Tibial artery (tissue), 4 donors: Measurements from ENCODE around the gene KDELR3.

Experiments
- DNase-seq, 2 donors: peaks; one replicate each; pipeline ENCODE4 v3.0.0-alpha.2; 2019
- H3K27ac ChIP-seq, 2 donors: fragments of 200-600 bp; sonication (generic) in 1 of 2; 1 replicate in 1 of 2; 2 replicates in 1 of 2; pipeline ENCODE4 v1.5.1; 2018 to 2019; ENCODE audit warnings: mild to moderate bottlenecking in 1 of 2
- H3K27me3 ChIP-seq, 2 donors: fragments of 200-600 bp; sonication (generic) in 1 of 2; one replicate each; pipeline versions ENCODE4 v1.5.1 to v1.6.0; 2016 to 2019
- H3K36me3 ChIP-seq, 3 donors: fragments of 200-600 bp; sonication (generic) in 2 of 3; one replicate each; pipeline ENCODE4 v1.5.1; 2016 to 2019; ENCODE audit warnings: mild to moderate bottlenecking in 2 of 3
- H3K4me1 ChIP-seq, 4 donors: fragments of 200-600 bp; sonication (generic) in 2 of 4; 1 replicate in 3 of 4; 2 replicates in 1 of 4; pipeline ENCODE4 v1.5.1; 2016 to 2019
- H3K4me3 ChIP-seq, 2 donors: fragments of 200-600 bp; sonication (generic) in 1 of 2; 1 replicate in 1 of 2; 2 replicates in 1 of 2; pipeline ENCODE4 v1.5.1; 2018 to 2019; ENCODE audit warnings: mild to moderate bottlenecking in 2 of 2
- H3K9me3 ChIP-seq, 3 donors: fragments of 200-600 bp; sonication (generic) in 1 of 3; one replicate each; pipeline ENCODE4 v1.5.1; 2016 to 2019
- intact Hi-C: fragments of 100-400 bp; cut with DNase I; formaldehyde crosslinking; loops from one replicate; pipeline ENCODE4 v1.15.0; 2023; ENCODE audit warnings: low total_unique reads
- TF ChIP-seq, protein P1 (sequence below), 2 experiments: fragments of 200-600 bp in 1 of 2; fragments of 450-650 bp in 1 of 2; IDR thresholded peaks; one replicate each; pipeline ENCODE4 v1.5.1; 2017 to 2019; ENCODE audit warnings: antibody characterized with exemption in 2 of 2, mild to moderate bottlenecking in 1 of 2, moderate library complexity in 1 of 2

The KDELR3 gene

DNA sequence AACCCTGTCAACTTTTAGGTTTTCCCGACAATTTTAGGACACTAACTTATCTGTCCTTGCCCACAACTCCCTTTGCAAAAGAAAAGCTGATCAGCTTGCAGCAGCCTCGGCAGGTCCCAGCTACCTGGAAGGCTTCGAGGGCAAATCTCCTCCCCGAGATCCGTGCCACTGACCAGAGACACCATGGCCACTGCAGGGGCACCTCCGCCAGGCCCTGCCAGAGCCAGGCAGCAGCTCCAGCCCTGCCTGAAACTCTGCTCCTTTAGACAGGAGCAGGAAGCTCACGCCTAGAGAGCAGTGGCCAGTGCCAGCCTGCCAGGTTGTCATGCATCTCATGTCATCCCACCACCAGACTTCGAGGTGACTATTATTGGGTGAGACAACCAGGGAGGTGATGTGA is 34.0 kb upstream of the KDELR3 start:
- TF ChIP-seq, protein P1, sequence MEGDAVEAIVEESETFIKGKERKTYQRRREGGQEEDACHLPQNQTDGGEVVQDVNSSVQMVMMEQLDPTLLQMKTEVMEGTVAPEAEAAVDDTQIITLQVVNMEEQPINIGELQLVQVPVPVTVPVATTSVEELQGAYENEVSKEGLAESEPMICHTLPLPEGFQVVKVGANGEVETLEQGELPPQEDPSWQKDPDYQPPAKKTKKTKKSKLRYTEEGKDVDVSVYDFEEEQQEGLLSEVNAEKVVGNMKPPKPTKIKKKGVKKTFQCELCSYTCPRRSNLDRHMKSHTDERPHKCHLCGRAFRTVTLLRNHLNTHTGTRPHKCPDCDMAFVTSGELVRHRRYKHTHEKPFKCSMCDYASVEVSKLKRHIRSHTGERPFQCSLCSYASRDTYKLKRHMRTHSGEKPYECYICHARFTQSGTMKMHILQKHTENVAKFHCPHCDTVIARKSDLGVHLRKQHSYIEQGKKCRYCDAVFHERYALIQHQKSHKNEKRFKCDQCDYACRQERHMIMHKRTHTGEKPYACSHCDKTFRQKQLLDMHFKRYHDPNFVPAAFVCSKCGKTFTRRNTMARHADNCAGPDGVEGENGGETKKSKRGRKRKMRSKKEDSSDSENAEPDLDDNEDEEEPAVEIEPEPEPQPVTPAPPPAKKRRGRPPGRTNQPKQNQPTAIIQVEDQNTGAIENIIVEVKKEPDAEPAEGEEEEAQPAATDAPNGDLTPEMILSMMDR (IDR thresholded peaks at IDR 0.05), result no peak
- Histone ChIP-seq H3K9me3 (no peaks in the 10 kb centered on the region), H3K4me3 (no peak overlapping the region), H3K27ac (no peak overlapping the region), H3K27me3 (peaks cover 0 to 30% of the 10 kb centered on the region in 2 donors), H3K4me1 (no peaks in the 10 kb centered on the region), H3K36me3 (no peaks in the 10 kb centered on the region)
- intact Hi-C loops, result no loop called here
- no peak for DNase-seq

DNA sequence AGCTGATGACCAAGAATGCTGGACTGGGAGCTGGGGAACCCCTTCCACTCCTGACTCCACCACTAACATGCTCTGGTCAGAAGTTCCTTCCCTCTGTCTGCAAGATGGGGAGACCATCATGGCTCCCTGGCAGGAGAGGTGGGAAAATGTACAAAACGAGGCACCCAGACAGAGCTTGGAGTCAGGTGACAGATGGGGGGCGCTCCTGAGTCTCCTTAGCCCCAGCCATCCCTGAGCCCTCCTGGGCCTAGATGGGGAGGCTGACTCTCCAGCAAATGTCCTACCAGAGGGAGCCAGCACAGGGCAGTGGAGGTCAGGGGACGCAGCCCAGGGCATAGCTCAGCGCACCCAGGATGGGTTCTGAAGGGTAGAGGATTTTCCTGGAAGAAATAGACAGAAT is 32.9 kb upstream of the KDELR3 start:
- H3K4me3 ChIP-seq, result no peak overlapping the region
- peaks cover 0 to 36% of the 10 kb centered on the region in 2 donors for H3K27me3 ChIP-seq
- no peak overlapping the region for H3K27ac ChIP-seq
- TF ChIP-seq, protein P1 (IDR thresholded peaks at IDR 0.05), result no peak
- no peaks in the 10 kb centered on the region for H3K36me3 ChIP-seq
- intact Hi-C loops, result no loop called here
- no peak for DNase-seq
- no peaks in the 10 kb centered on the region for H3K4me1 ChIP-seq
- H3K9me3 ChIP-seq, result no peaks in the 10 kb centered on the region

DNA sequence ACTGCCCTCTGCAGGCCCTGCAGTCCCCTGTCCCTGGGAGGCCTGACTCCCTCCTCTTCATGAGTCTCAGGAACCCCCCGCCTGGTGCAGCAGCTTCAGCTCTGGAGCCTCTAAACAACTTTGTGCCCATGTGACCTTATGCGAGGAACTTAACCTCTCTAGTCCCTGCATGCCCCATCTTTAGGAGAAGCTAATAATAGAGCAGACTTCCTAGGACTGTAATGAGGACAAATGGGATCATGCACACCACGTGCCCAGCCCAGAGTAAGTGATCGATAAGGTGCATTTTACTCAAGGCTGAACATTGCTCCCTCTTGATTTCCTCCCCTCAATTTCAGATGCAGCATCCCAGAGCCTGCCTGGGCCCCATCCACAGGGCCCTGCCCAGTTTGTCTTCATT is 31.9 kb upstream of the KDELR3 start:
- H3K4me1 ChIP-seq, result no peaks in the 10 kb centered on the region
- no peaks in the 10 kb centered on the region for H3K36me3 ChIP-seq
- H3K9me3 ChIP-seq, result no peaks in the 10 kb centered on the region
- H3K4me3 ChIP-seq, result no peak overlapping the region
- no peak for DNase-seq
- intact Hi-C loops, result no loop called here
- no peak overlapping the region for H3K27ac ChIP-seq
- H3K27me3 ChIP-seq, result peaks cover 0 to 38% of the 10 kb centered on the region in 2 donors
- TF ChIP-seq, protein P1 (IDR thresholded peaks at IDR 0.05), result no peak

DNA sequence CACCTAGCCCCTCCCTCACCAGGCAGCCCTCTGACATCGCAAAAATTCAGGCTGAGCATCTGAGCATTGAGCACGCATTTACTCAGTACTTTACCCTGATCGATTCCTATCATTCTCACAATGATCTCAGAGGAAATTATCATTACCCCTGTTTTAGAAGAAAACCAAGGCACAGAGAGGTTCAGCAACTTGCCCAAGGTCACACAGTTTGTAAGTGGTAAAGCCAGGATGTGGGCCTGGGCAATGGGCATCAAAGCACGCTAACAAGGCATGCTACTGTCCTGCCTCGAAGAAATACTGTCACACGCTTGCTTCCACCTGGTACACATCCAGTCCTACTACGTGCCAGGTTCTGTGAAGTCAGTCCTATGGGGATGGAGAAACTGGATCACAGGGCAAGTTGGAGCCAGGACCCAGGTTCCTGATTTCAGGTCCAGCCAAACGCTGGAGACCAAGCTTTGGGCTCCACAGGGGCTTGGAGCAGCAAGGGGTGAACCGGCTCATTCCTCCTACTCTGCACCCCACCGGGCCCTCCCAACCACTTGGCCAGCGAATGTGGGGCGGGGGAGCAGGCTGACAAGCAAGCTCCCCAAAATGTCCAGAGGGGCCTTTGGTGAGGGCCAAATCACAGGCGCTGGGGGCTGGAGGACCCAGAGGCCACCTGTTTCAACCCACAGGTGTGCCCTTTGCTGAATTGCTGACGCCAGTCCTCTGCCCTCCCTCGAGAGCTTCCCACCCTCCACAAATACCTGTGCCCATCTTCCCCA is 31.1 kb upstream of the KDELR3 start:
- intact Hi-C loops, result no loop called here
- DNase-seq, result no peak
- H3K27ac ChIP-seq, result no peak overlapping the region
- H3K4me1 ChIP-seq, result no peaks in the 10 kb centered on the region
- no peaks in the 10 kb centered on the region for H3K36me3 ChIP-seq
- peaks cover 0 to 46% of the 10 kb centered on the region in 2 donors for H3K27me3 ChIP-seq
- H3K4me3 ChIP-seq, result no peak overlapping the region
- no peaks in the 10 kb centered on the region for H3K9me3 ChIP-seq
- TF ChIP-seq, protein P1 (IDR thresholded peaks at IDR 0.05), result no peak

DNA sequence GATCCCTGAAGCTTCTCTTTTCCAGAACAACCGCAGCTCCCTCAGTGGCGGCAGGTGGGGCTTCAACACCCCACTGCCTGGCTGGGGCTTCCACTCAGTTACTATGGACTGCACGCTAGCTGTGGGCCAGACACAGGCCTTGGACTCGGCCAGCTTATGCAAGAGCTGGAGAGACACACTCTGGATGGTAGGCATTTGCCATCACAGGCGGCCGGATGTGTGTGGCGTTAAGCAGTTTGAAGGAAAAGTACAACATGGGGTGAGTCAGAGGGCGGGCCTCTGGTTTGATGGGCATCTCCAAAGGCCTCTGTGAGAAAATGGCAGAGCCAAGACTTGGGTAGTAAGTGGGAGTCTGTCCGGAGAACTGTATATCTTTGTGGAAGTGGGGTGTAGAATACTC is 30.5 kb upstream of the KDELR3 start:
- H3K4me1 ChIP-seq, result no peaks in the 10 kb centered on the region
- H3K27ac ChIP-seq, result no peak overlapping the region
- intact Hi-C loops, result no loop called here
- TF ChIP-seq, protein P1 (IDR thresholded peaks at IDR 0.05), result no peak
- no peak overlapping the region for H3K4me3 ChIP-seq
- peaks cover 0 to 46% of the 10 kb centered on the region in 2 donors for H3K27me3 ChIP-seq
- DNase-seq, result no peak
- H3K36me3 ChIP-seq, result no peaks in the 10 kb centered on the region
- H3K9me3 ChIP-seq, result no peaks in the 10 kb centered on the region
